GM19452 (cell line): ENCODE results near the gene TNFRSF1A.

Experiments used
- ATAC-seq: cut with Tn5 transposase; IDR thresholded peaks from one replicate; pipeline ENCODE4 v1.9.1; 2021; ENCODE audit not compliant: unreplicated experiment

Gene TNFRSF1A

GRCh38 chr12:6280672-6281071, 61.2 kb downstream of the TNFRSF1A start:
- ATAC-seq, result no peak

GRCh38 chr12:6280053-6280469, 61.8 kb downstream of the TNFRSF1A start:
- ATAC-seq, result no peak

- no peak for ATAC-seq
These were observed 62.2 kb downstream of the TNFRSF1A start for GRCh38 chr12:6279631-6280030.

GRCh38 chr12:6279256-6279628, 62.6 kb downstream of the TNFRSF1A start:
- ATAC-seq, result no peak
